ES-I3 (cell line): ENCODE results near the gene EEA1.

ENCODE experiments used
- H3K36me3 ChIP-seq: 2 replicates; pipeline ENCODE4 v1.6.1; 2013; ENCODE audit warnings: mild to moderate bottlenecking, low read length, control low read depth, moderate library complexity; ENCODE audit not compliant: insufficient read depth
- H3K4me1 ChIP-seq: 2 replicates; pipeline ENCODE4 v1.6.1; 2013; ENCODE audit warnings: mild to moderate bottlenecking, control low read depth, low read length; ENCODE audit not compliant: insufficient read depth
- H3K9ac ChIP-seq: 2 replicates; pipeline ENCODE4 v1.6.1; 2013; ENCODE audit warnings: low read depth, mild to moderate bottlenecking, low read length, moderate library complexity
- H3K9me3 ChIP-seq: 2 replicates; pipeline ENCODE4 v1.6.1; 2013; ENCODE audit warnings: mild to moderate bottlenecking, low read length, moderate library complexity; ENCODE audit not compliant: control insufficient read depth, insufficient read depth

Gene EEA1

GRCh38 chr12:92784797-92785562 lies 144.1 kb downstream of the EEA1 start:
- peaks cover under 1% of the 10 kb centered on the region; the same call in 1 of the 2 replicates for H3K4me1 ChIP-seq
- H3K36me3 ChIP-seq = no peaks in the 10 kb centered on the region
- no peaks in the 10 kb centered on the region for H3K9me3 ChIP-seq
- no peak overlapping the region for H3K9ac ChIP-seq

GRCh38 chr12:92784356-92784755 lies 144.7 kb downstream of the EEA1 start:
- Histone ChIP-seq H3K36me3 (no peaks in the 10 kb centered on the region), H3K4me1 (peaks cover 3% of the 10 kb centered on the region; the same call in 1 of the 2 replicates), H3K9me3 (no peaks in the 10 kb centered on the region), H3K9ac (no peak overlapping the region)

GRCh38 chr12:92779902-92780301 lies 149.2 kb downstream of the EEA1 start:
- no peaks in the 10 kb centered on the region for H3K36me3 ChIP-seq
- H3K9me3 ChIP-seq = no peaks in the 10 kb centered on the region
- H3K9ac ChIP-seq = no peak overlapping the region
- H3K4me1 ChIP-seq = peaks cover 3% of the 10 kb centered on the region; the same call in 1 of the 2 replicates

GRCh38 chr12:92778525-92778924 lies 150.6 kb downstream of the EEA1 start:
- peaks cover 3% of the 10 kb centered on the region; the same call in 1 of the 2 replicates for H3K4me1 ChIP-seq
- H3K9ac ChIP-seq = no peak overlapping the region
- no peaks in the 10 kb centered on the region for H3K9me3 ChIP-seq
- no peaks in the 10 kb centered on the region for H3K36me3 ChIP-seq

- Histone ChIP-seq H3K9ac (no peak overlapping the region), H3K36me3 (no peaks in the 10 kb centered on the region), H3K9me3 (no peaks in the 10 kb centered on the region), H3K4me1 (peaks cover 3% of the 10 kb centered on the region; the same call in 1 of the 2 replicates)
Observed at GRCh38 chr12:92775416-92775815, 153.7 kb downstream of the EEA1 start.

- Histone ChIP-seq H3K36me3 (no peaks in the 10 kb centered on the region), H3K9ac (no peak overlapping the region), H3K9me3 (no peaks in the 10 kb centered on the region), H3K4me1 (peaks cover under 1% of the 10 kb centered on the region)
Observed at GRCh38 chr12:92771001-92771400, 158.1 kb downstream of the EEA1 start.

GRCh38 chr12:92769124-92769901 lies 159.8 kb downstream of the EEA1 start:
- Histone ChIP-seq H3K9me3 (no peaks in the 10 kb centered on the region), H3K9ac (no peak overlapping the region), H3K4me1 (peaks cover 4% of the 10 kb centered on the region), H3K36me3 (no peaks in the 10 kb centered on the region)

GRCh38 chr12:92765871-92766270 lies 163.2 kb downstream of the EEA1 start:
- Histone ChIP-seq H3K4me1 (peaks cover 4% of the 10 kb centered on the region), H3K36me3 (no peaks in the 10 kb centered on the region), H3K9me3 (no peaks in the 10 kb centered on the region), H3K9ac (no peak overlapping the region)

- peaks cover 4% of the 10 kb centered on the region for H3K4me1 ChIP-seq
- no peaks in the 10 kb centered on the region for H3K36me3 ChIP-seq
- H3K9me3 ChIP-seq = no peaks in the 10 kb centered on the region
- H3K9ac ChIP-seq = no peak overlapping the region
Observed at GRCh38 chr12:92764831-92765230, 164.3 kb downstream of the EEA1 start.

GRCh38 chr12:92762773-92763172 lies 166.3 kb downstream of the EEA1 start:
- no peak overlapping the region for H3K9ac ChIP-seq
- H3K9me3 ChIP-seq = no peaks in the 10 kb centered on the region
- no peaks in the 10 kb centered on the region for H3K36me3 ChIP-seq
- H3K4me1 ChIP-seq = peaks cover 4% of the 10 kb centered on the region

GRCh38 chr12:92759634-92760268 lies 169.3 kb downstream of the EEA1 start:
- Histone ChIP-seq H3K4me1 (no peaks in the 10 kb centered on the region), H3K36me3 (no peaks in the 10 kb centered on the region), H3K9me3 (no peaks in the 10 kb centered on the region), H3K9ac (no peak overlapping the region)

- H3K9me3 ChIP-seq = no peaks in the 10 kb centered on the region
- H3K4me1 ChIP-seq = no peaks in the 10 kb centered on the region
- no peaks in the 10 kb centered on the region for H3K36me3 ChIP-seq
- no peak overlapping the region for H3K9ac ChIP-seq
Observed at GRCh38 chr12:92757597-92758121, 171.4 kb downstream of the EEA1 start.

GRCh38 chr12:92756898-92757596 lies 172.0 kb downstream of the EEA1 start:
- H3K9me3 ChIP-seq = no peaks in the 10 kb centered on the region

More at GRCh38 chr12:92756898-92757596, 172.0 kb downstream of the EEA1 start:
- Histone ChIP-seq H3K4me1 (no peaks in the 10 kb centered on the region), H3K9ac (no peak overlapping the region), H3K36me3 (no peaks in the 10 kb centered on the region)
